Epithelial cell of esophagus (primary cell): Measurements from ENCODE around the gene MOCS1.
A peak's percentile ranks its signal among the peaks of the same experiment; 100 is the strongest.

ENCODE experiments used
- DNase-seq: peaks from one replicate; pipeline ENCODE4 v3.0.0; 2010; ENCODE audit warnings: low read depth
- H3K4me3 ChIP-seq: 2 replicates; pipeline ENCODE4 v1.5.1; 2011; ENCODE audit warnings: mild to moderate bottlenecking, low read length, control low read depth
- CTCF ChIP-seq: IDR thresholded peaks from 2 replicates; pipeline ENCODE4 v1.5.1; 2011; ENCODE audit warnings: low read depth, mild to moderate bottlenecking, low read length, control low read depth, inconsistent platforms; ENCODE audit not compliant: insufficient read depth; ENCODE audit errors: missing control alignments

The MOCS1 gene

GRCh38 chr6:39961178-39961577, 26.9 kb upstream of the MOCS1 start:
- no peak overlapping the region for H3K4me3 ChIP-seq
- no peak for TF ChIP-seq CTCF
- peak; percentile 25 for DNase-seq

- TF ChIP-seq CTCF: no peak
- H3K4me3 ChIP-seq: no peak overlapping the region
- DNase-seq: no peak
These were observed 24.7 kb upstream of the MOCS1 start for GRCh38 chr6:39958947-39959346.

GRCh38 chr6:39956936-39957335, 22.7 kb upstream of the MOCS1 start:
- TF ChIP-seq CTCF: no peak

GRCh38 chr6:39953076-39953618, 18.9 kb upstream of the MOCS1 start:
- H3K4me3 ChIP-seq: no peak overlapping the region
- no peak for TF ChIP-seq CTCF
- DNase-seq: no peak

More at GRCh38 chr6:39956936-39957335, 22.7 kb upstream of the MOCS1 start:
- peak; percentile 58 for DNase-seq
- no peak overlapping the region for H3K4me3 ChIP-seq

- TF ChIP-seq CTCF: no peak
- DNase-seq: no peak
These were observed 17.9 kb upstream of the MOCS1 start for GRCh38 chr6:39952167-39952566.

GRCh38 chr6:39951716-39952115, 17.5 kb upstream of the MOCS1 start:
- no peak for DNase-seq
- no peak for TF ChIP-seq CTCF
- H3K4me3 ChIP-seq: no peak overlapping the region

More at GRCh38 chr6:39952167-39952566, 17.9 kb upstream of the MOCS1 start:
- no peak overlapping the region for H3K4me3 ChIP-seq

GRCh38 chr6:39951191-39951590, 16.9 kb upstream of the MOCS1 start:
- no peak for TF ChIP-seq CTCF
- H3K4me3 ChIP-seq: no peak overlapping the region

More at GRCh38 chr6:39951191-39951590, 16.9 kb upstream of the MOCS1 start:
- DNase-seq: no peak
